ENCODE data around the gene ISG20. TPM values are rescaled to one million over a fixed set of nuclear protein-coding genes. Genes with fewer than 3 reads are reported as not detected.

Gene ISG20
- total and polyA plus RNA-seq, 2 donors (not counting 3 experiments of a cell fraction or from before 2014, with no cell fraction given), result 6.4 to 7.5 TPM

DNA sequence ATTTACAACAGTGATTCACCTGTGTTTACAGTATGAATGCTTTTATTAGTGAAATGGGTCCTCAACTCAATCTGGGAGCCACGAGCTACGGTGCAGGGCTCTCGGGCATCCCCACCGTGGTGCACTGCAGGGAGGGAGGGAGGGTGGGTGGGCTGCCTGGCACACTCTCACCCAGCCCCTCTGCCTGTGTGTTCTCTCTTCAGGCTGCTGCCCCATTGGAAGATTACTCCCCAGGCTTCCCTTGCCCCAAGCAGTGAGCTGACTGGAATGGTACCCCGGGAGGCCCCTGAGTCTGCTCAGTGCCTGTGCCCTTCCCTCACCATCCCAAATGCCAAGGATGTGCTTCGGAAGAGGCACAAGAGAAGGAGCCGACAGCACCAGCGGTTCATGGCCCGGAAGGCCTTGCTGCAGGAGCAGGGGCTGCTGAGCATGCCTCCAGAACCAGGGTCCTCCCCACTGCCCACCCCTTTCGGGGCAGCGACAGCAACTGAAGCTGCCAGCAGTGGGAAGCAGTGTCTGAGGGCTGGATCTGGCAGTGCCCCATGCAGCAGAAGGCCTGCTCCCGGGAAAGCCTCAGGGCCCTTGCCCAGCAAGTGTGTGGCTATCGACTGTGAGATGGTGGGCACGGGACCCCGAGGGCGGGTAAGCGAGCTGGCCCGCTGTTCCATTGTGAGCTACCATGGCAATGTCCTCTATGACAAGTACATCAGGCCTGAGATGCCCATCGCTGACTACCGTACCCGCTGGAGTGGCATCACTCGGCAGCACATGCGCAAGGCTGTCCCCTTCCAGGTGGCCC, 12.7 kb upstream of the ISG20 start:
- Histone ChIP-seq H3K4me2 (ENCODE audit: insufficient read depth, low read length) (no peak overlapping the region), H3K9me3 (replicated peaks; ENCODE audit: control insufficient read depth, insufficient read depth, low read length) (no peaks in the 10 kb centered on the region), H3K9me1 (replicated peaks; ENCODE audit: control insufficient read depth, extremely low read depth, insufficient read depth, low read length) (no peaks in the 10 kb centered on the region), H3K4me3 (replicated peaks in 1 of 3; ENCODE audit: insufficient read depth in 1 of 3, low read depth in 1 of 3, low read length in 3 of 3) (no peak overlapping the region), H3K9ac (replicated peaks; ENCODE audit: extremely low read depth, insufficient read depth, low read length) (no peak overlapping the region), H3K36me3 (ENCODE audit: control insufficient read depth in 2 of 2, extremely low read depth in 1 of 2, insufficient read depth in 2 of 2, low read length in 2 of 2) (peaks cover 10 to 24% of the 10 kb centered on the region in 2 experiments), H3K79me2 (ENCODE audit: control insufficient read depth, insufficient read depth, low read length) (peaks cover 95% of the 10 kb centered on the region), H3K27me3 (ENCODE audit: control insufficient read depth in 2 of 2, insufficient read depth in 2 of 2, low read length in 2 of 2) (no peaks in the 10 kb centered on the region), H3K27ac (ENCODE audit: insufficient read depth, low read depth, low read length) (no peak overlapping the region), H3K4me1 (ENCODE audit: control insufficient read depth, extremely low read depth, insufficient read depth, low read length) (peaks cover 48% of the 10 kb centered on the region), H2AFZ (ENCODE audit: low read depth, low read length) (no peak overlapping the region), H4K20me1 (replicated peaks; ENCODE audit: control insufficient read depth, extremely low read depth, insufficient read depth, low read length) (no peaks in the 10 kb centered on the region)
- CTCF ChIA-PET, result interaction anchor here (2.7 kb wide), 1 partner anchor 32 kb away, joined by 46 read pairs; no protein-coding TSS in a partner anchor
- dilution Hi-C loops (cut with MboI; ENCODE audit: extremely low pct_ligation_motif_present, low sequenced_read_pairs), result no loop called here
- DNase-seq (ENCODE audit: low read depth, low spot score) (no peak), FAIRE-seq (no peak)
- intact Hi-C loops (cut with micrococcal nuclease), result loop anchor here (10.0 kb wide), 2 partner anchors 549 to 709 kb away; partner anchors contain the start of gene POLG
- TF ChIP-seq, protein P1, sequence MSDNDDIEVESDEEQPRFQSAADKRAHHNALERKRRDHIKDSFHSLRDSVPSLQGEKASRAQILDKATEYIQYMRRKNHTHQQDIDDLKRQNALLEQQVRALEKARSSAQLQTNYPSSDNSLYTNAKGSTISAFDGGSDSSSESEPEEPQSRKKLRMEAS (IDR thresholded peaks at IDR 0.05; ENCODE audit: insufficient read depth, insufficient read length), result no peak
- TF ChIP-seq MYC (IDR thresholded peaks at IDR 0.05; ENCODE audit: low read depth, low read length), result no peak
- BruUV-seq (replicated peaks), result no TSS peak
- POLR2A ChIA-PET, result no interaction called here

DNA sequence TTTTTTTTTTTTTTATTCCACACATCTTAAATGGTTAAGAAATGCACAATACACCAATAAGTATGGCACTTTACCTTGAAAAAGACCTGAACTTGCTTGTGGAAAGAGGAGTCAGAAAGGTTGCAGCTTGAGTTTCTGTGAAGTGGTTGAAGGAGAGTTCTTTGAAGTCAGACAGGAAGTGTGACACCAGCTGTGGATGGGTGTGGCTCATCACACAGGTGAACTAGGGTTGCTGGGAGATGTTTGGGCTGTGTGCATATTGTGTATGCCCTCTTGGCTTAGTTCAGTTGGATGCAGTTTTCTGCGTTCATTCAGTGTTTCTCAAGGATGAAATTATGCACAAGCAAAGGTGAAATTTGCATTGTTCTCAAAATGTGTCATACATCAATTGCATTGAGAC, 11.4 kb upstream of the ISG20 start:
- Histone ChIP-seq H3K4me1 (ENCODE audit: control insufficient read depth, extremely low read depth, insufficient read depth, low read length) (peaks cover 44% of the 10 kb centered on the region), H3K27ac (ENCODE audit: insufficient read depth, low read depth, low read length) (no peak overlapping the region), H3K9ac (replicated peaks; ENCODE audit: extremely low read depth, insufficient read depth, low read length) (no peak overlapping the region), H2AFZ (ENCODE audit: low read depth, low read length) (no peak overlapping the region), H3K9me3 (replicated peaks; ENCODE audit: control insufficient read depth, insufficient read depth, low read length) (no peaks in the 10 kb centered on the region), H3K9me1 (replicated peaks; ENCODE audit: control insufficient read depth, extremely low read depth, insufficient read depth, low read length) (no peaks in the 10 kb centered on the region), H3K79me2 (ENCODE audit: control insufficient read depth, insufficient read depth, low read length) (peaks cover 93% of the 10 kb centered on the region), H3K4me2 (ENCODE audit: insufficient read depth, low read length) (no peak overlapping the region), H3K36me3 (ENCODE audit: control insufficient read depth in 2 of 2, extremely low read depth in 1 of 2, insufficient read depth in 2 of 2, low read length in 2 of 2) (peaks cover 10 to 30% of the 10 kb centered on the region in 2 experiments), H4K20me1 (replicated peaks; ENCODE audit: control insufficient read depth, extremely low read depth, insufficient read depth, low read length) (no peaks in the 10 kb centered on the region), H3K27me3 (ENCODE audit: control insufficient read depth in 2 of 2, insufficient read depth in 2 of 2, low read length in 2 of 2) (no peaks in the 10 kb centered on the region), H3K4me3 (replicated peaks in 1 of 3; ENCODE audit: insufficient read depth in 1 of 3, low read depth in 1 of 3, low read length in 3 of 3) (no peak overlapping the region)
- DNase-seq (ENCODE audit: low read depth, low spot score), result no peak
- intact Hi-C loops (cut with micrococcal nuclease), result loop anchor here (10.0 kb wide), 2 partner anchors 547 to 707 kb away; partner anchors contain the start of gene POLG
- ChIA-PET POLR2A (no interaction called here), CTCF (no interaction called here)
- TF ChIP-seq CTCF (IDR thresholded peaks at IDR 0.05; ENCODE audit: extremely low read depth in 1 of 2, insufficient read depth in 1 of 2, low read depth in 1 of 2, low read length in 2 of 2) (no peak), FOS (IDR thresholded peaks at IDR 0.05; ENCODE audit: borderline replicate concordance, insufficient read depth, low read length) (no peak), MYC (IDR thresholded peaks at IDR 0.05; ENCODE audit: low read depth, low read length) (no peak), POLR2A (IDR thresholded peaks at IDR 0.05; ENCODE audit: low read depth, low read length) (no peak), EZH2 (IDR thresholded peaks at IDR 0.05; ENCODE audit: borderline replicate concordance, low read depth, low read length, severe bottlenecking) (no peak), JUN (IDR thresholded peaks at IDR 0.05; ENCODE audit: borderline replicate concordance, insufficient read depth, insufficient read length, low read depth) (no peak)
- dilution Hi-C loops (cut with MboI; ENCODE audit: extremely low pct_ligation_motif_present, low sequenced_read_pairs), result no loop called here
- BruUV-seq (replicated peaks), result no TSS peak
- FAIRE-seq, result no peak

Measured in endothelial cell of umbilical vein (primary cell).